Hepatocyte (in vitro differentiated cells): ENCODE measurements around the gene MTG2.

Experiments used
- CTCF ChIP-seq: fragments of 200-600 bp; sonication (generic); IDR thresholded peaks from 2 replicates; pipeline ENCODE4 v1.5.1; 2016; ENCODE audit warnings: antibody characterized with exemption, mild to moderate bottlenecking; ENCODE audit not compliant: poor library complexity
- EZH2 ChIP-seq: fragments of 200-600 bp; sonication (generic); IDR thresholded peaks from 2 replicates; pipeline ENCODE4 v1.6.1; 2016; ENCODE audit warnings: antibody characterized with exemption, mild to moderate bottlenecking, borderline replicate concordance
- EZH2phosphoT487 ChIP-seq: fragments of 200-600 bp; sonication (generic); IDR thresholded peaks from one replicate; pipeline ENCODE4 v1.6.1; 2018; ENCODE audit warnings: antibody characterized with exemption, mild to moderate bottlenecking, low read depth, moderate library complexity; ENCODE audit not compliant: unreplicated experiment, severe bottlenecking

- TF ChIP-seq CTCF (no peak), EZH2 (no peak), EZH2phosphoT487 (no peak)
Observed at GRCh38 chr20:62138912-62139311, 43.9 kb upstream of the MTG2 start.
